SK-N-SH treated with all-trans-retinoic acid at 6 μM for 48 hours (cell line): ENCODE measurements around the gene ARHGEF33.

Experiments used
- CREB5 ChIP-seq: fragments of 250-450 bp; sonication (Bioruptor Pico); IDR thresholded peaks from 2 replicates; pipeline ENCODE4 v1.5.1; 2020; ENCODE audit warnings: low read depth, mild to moderate bottlenecking, moderate library complexity
- PATZ1 ChIP-seq: fragments of 250-450 bp; sonication (Bioruptor Pico); IDR thresholded peaks from 2 replicates; pipeline ENCODE4 v1.8.0; 2020; ENCODE audit warnings: mild to moderate bottlenecking, moderate library complexity, borderline replicate concordance
- TSHZ2 ChIP-seq: fragments of 250-450 bp; sonication (Bioruptor Pico); IDR thresholded peaks from 2 replicates; pipeline ENCODE4 v1.5.0; 2020; ENCODE audit warnings: mild to moderate bottlenecking, moderate library complexity
- ZNF70 ChIP-seq: fragments of 450-650 bp; formaldehyde crosslinking; IDR thresholded peaks from 2 replicates; pipeline ENCODE4 v1.5.0; 2020; ENCODE audit warnings: mild to moderate bottlenecking, moderate library complexity

- TF ChIP-seq TSHZ2 (CRISPR knock-in tag) = no peak
- TF ChIP-seq CREB5 (CRISPR knock-in tag) = no peak
- TF ChIP-seq ZNF70 = no peak
- no peak for TF ChIP-seq PATZ1
Observed at GRCh38 chr2:39000552-39000951, 110.9 kb downstream of the ARHGEF33 start.
